ENCODE measurements around the gene PTER.

The PTER gene

GRCh38 chr10:16436758-16437539, at the start of gene PTER:
Gene PTER (plus strand): TSS chr10:16437010. CDS start chr10:16484385, 47,375 bp downstream.
- peak; percentile 97 for DNase-seq

GRCh38 chr10:16392531-16393069, 44.2 kb upstream of the PTER start:
- DNase-seq: no peak

- DNase-seq: no peak
Measured at GRCh38 chr10:16393271-16393858, 43.4 kb upstream of the PTER start.

GRCh38 chr10:16401416-16401815, 35.4 kb upstream of the PTER start:
- no peak for DNase-seq

GRCh38 chr10:16408379-16408778, 28.4 kb upstream of the PTER start:
- no peak for DNase-seq

GRCh38 chr10:16417341-16417740, 19.5 kb upstream of the PTER start:
- no peak for DNase-seq

GRCh38 chr10:16423599-16423998, 13.2 kb upstream of the PTER start:
- no peak for DNase-seq

- DNase-seq: no peak
Measured at GRCh38 chr10:16425449-16425848, 11.4 kb upstream of the PTER start.

- no peak for DNase-seq
Measured at GRCh38 chr10:16429539-16429938, 7.3 kb upstream of the PTER start.

GRCh38 chr10:16436367-16436757, 448 bp upstream of the PTER start:
- no peak for DNase-seq

GRCh38 chr10:16437540-16437894, 707 bp downstream of the PTER start:
- no peak for DNase-seq

- no peak for DNase-seq
Measured at GRCh38 chr10:16439295-16439694, 2.5 kb downstream of the PTER start.

- DNase-seq: no peak
Measured at GRCh38 chr10:16440396-16441133, 3.8 kb downstream of the PTER start.

- no peak for DNase-seq
Measured at GRCh38 chr10:16441173-16441840, 4.5 kb downstream of the PTER start.

- no peak for DNase-seq
Measured at GRCh38 chr10:16442914-16443313, 6.1 kb downstream of the PTER start.

GRCh38 chr10:16445770-16446469, 9.1 kb downstream of the PTER start:
- no peak for DNase-seq

GRCh38 chr10:16449454-16449853, 12.6 kb downstream of the PTER start:
- DNase-seq: no peak

GRCh38 chr10:16458166-16458955, 21.6 kb downstream of the PTER start:
- DNase-seq: no peak

GRCh38 chr10:16459423-16459939, 22.7 kb downstream of the PTER start:
- no peak for DNase-seq

- no peak for DNase-seq
Measured at GRCh38 chr10:16466001-16466400, 29.2 kb downstream of the PTER start.

GRCh38 chr10:16470747-16471146, 33.9 kb downstream of the PTER start:
- peak; percentile 30 for DNase-seq
